PC-9 (cell line): ENCODE measurements around the gene FXYD6.

Experiments used
- CTCF ChIP-seq: fragments of 200-600 bp; sonication (generic); conservative IDR thresholded peaks from 2 replicates; pipeline ENCODE4 v1.6.1; 2017; ENCODE audit warnings: mixed run types, antibody characterized with exemption, mild to moderate bottlenecking, moderate library complexity
- EZH2 ChIP-seq: fragments of 200-600 bp; sonication (generic); IDR thresholded peaks from 2 replicates; pipeline ENCODE4 v1.8.0; 2017; ENCODE audit warnings: antibody characterized with exemption, low read depth

- TF ChIP-seq CTCF (no peak), EZH2 (no peak)
Measured at GRCh38 chr11:117839936-117840813, 36.3 kb downstream of the FXYD6 start.
